ENCODE results near the gene PLK2. TPM values are rescaled to one million over a fixed set of nuclear protein-coding genes. Genes with fewer than 3 reads are reported as not detected.

Gene PLK2
- total RNA-seq, 2 experiments from 2014 or later = 2.2 to 3.3 TPM

DNA sequence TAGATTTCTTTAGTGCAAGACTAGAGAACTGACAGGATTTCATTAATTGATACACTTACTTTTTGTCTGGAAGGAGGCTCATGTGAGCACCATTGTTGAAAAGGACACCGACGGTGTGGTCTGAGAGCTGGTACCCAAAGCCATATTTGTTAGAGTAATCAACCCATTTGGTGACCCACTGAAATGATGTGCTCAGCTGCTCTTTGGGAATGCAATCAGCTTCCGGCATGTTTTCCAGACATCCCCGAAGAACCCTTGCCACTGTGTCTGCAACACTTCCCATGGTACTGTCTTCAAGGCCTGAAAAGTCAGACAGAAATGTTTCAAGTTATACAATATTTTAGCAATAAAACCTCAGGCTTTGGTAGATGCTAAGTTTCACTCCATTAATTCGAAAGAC lies 4.4 kb downstream of the PLK2 start:
- ChIA-PET POLR2A (no interaction called here), CTCF (interaction anchor here (1.4 to 1.6 kb wide), 2 partner anchors 8 to 676 kb away, joined by 3 to 4 read pairs; no protein-coding TSS in a partner anchor)
- no peaks in the 10 kb centered on the region for H3K9me3 Mint-ChIP-seq (ENCODE audit: insufficient read depth)
- H3K36me3 Mint-ChIP-seq (ENCODE audit: low read depth) = no peaks in the 10 kb centered on the region
- ATAC-seq (no peak), DNase-seq (no peak)
- peaks cover 9% of the 10 kb centered on the region for H3K4me1 Mint-ChIP-seq (ENCODE audit: low read depth)
- no peak overlapping the region for H3K27ac Mint-ChIP-seq
- H3K27me3 Mint-ChIP-seq (ENCODE audit: low read depth) = peaks cover 24% of the 10 kb centered on the region
- H3K4me3 Mint-ChIP-seq = no peak overlapping the region

DNA sequence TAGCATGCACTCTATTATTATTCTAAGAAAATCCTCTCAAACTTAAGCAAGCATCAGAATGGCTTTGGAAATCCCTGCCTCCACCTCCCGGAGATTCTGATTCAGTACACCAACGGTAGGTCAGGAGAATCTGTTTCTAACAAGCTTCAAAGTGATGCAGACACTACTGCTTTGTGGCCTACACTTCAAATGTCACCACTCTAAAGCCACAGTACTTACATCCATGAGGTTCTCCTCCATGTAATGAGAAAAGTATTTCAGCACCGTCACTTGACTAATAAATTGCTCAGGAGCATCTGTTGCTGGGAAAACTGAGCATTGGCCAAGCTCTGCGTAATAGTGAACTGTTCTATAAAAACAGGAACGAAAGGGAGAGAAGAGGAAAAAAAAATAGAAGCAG lies 4.8 kb downstream of the PLK2 start:
- Mint-ChIP-seq H3K9me3 (ENCODE audit: insufficient read depth) (no peaks in the 10 kb centered on the region), H3K4me3 (no peak overlapping the region), H3K36me3 (ENCODE audit: low read depth) (no peaks in the 10 kb centered on the region), H3K27me3 (ENCODE audit: low read depth) (peaks cover 24% of the 10 kb centered on the region), H3K4me1 (ENCODE audit: low read depth) (peaks cover 9% of the 10 kb centered on the region), H3K27ac (no peak overlapping the region)
- ChIA-PET POLR2A (no interaction called here), CTCF (interaction anchor here (1.4 to 1.6 kb wide), 2 partner anchors 8 to 675 kb away, joined by 3 to 4 read pairs; no protein-coding TSS in a partner anchor)
- ATAC-seq = no peak
- no peak for DNase-seq

DNA sequence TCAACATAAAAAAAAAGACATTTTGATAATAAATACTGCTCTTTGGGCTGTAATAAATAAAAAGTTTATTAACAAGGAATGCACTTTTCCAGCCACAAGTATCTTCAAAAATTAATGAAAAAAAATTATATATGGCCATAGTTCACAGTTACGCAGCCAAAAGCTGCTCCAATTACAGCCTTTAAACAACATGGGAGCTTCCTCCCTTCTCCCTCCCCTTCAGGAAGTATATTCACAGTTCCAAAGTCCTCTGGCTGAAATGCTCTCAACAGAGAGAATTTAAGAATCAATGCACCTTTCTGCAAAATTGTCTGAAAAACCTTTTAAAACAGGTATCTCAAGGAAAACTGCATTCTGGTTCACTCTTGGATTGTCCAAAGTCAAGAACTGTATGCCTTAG lies 5.9 kb downstream of the PLK2 start:
- H3K9me3 Mint-ChIP-seq (ENCODE audit: insufficient read depth) = no peaks in the 10 kb centered on the region
- ChIA-PET POLR2A (no interaction called here), CTCF (no interaction called here)
- H3K4me3 Mint-ChIP-seq = no peak overlapping the region
- peaks cover 18% of the 10 kb centered on the region for H3K27me3 Mint-ChIP-seq (ENCODE audit: low read depth)
- no peaks in the 10 kb centered on the region for H3K36me3 Mint-ChIP-seq (ENCODE audit: low read depth)
- peaks cover 3% of the 10 kb centered on the region for H3K4me1 Mint-ChIP-seq (ENCODE audit: low read depth)
- no peak for ATAC-seq
- H3K27ac Mint-ChIP-seq = no peak overlapping the region
- DNase-seq = no peak

DNA sequence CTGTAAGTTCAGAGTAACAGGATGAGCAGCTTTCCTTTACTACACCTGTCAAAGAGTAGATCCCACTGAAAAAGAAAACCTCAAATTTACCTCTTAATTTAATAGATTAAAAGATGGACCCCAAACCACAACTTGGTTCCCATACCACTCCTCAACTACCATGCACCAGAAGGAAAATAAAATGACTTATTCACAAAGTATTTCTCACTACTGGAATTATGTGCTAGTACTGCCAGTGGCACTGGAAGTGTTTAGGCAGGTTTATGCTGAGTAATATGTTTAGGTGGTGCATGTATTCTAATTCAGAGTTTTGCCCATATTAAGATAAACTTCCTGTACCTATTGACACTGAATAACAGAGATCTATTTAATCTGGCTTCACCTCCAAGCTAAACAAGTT lies 6.6 kb downstream of the PLK2 start:
- H3K27me3 Mint-ChIP-seq (ENCODE audit: low read depth) = peaks cover 13% of the 10 kb centered on the region
- ChIA-PET CTCF (no interaction called here), POLR2A (no interaction called here)
- ATAC-seq (no peak), DNase-seq (no peak)
- H3K4me3 Mint-ChIP-seq = no peak overlapping the region
- H3K27ac Mint-ChIP-seq = no peak overlapping the region
- no peaks in the 10 kb centered on the region for H3K9me3 Mint-ChIP-seq (ENCODE audit: insufficient read depth)
- no peaks in the 10 kb centered on the region for H3K36me3 Mint-ChIP-seq (ENCODE audit: low read depth)
- no peaks in the 10 kb centered on the region for H3K4me1 Mint-ChIP-seq (ENCODE audit: low read depth)

- no peak for DNase-seq
- H3K27ac Mint-ChIP-seq = no peak overlapping the region
- H3K36me3 Mint-ChIP-seq (ENCODE audit: low read depth) = no peaks in the 10 kb centered on the region
- no peak overlapping the region for H3K4me3 Mint-ChIP-seq
- peaks cover 8% of the 10 kb centered on the region for H3K27me3 Mint-ChIP-seq (ENCODE audit: low read depth)
- H3K9me3 Mint-ChIP-seq (ENCODE audit: insufficient read depth) = no peaks in the 10 kb centered on the region
- CTCF ChIA-PET = no interaction called here
- POLR2A ChIA-PET = no interaction called here
- H3K4me1 Mint-ChIP-seq (ENCODE audit: low read depth) = no peaks in the 10 kb centered on the region
- ATAC-seq = no peak
Measured at GRCh38 chr5:58452566-58453258, 7.2 kb downstream of the PLK2 start.

- no peak for DNase-seq
- Mint-ChIP-seq H3K27ac (no peak overlapping the region), H3K36me3 (ENCODE audit: low read depth) (no peaks in the 10 kb centered on the region), H3K9me3 (ENCODE audit: insufficient read depth) (no peaks in the 10 kb centered on the region), H3K4me1 (ENCODE audit: low read depth) (no peaks in the 10 kb centered on the region), H3K27me3 (ENCODE audit: low read depth) (peaks cover 2% of the 10 kb centered on the region), H3K4me3 (no peak overlapping the region)
- CTCF ChIA-PET = interaction anchor here (1.7 kb wide), 1 partner anchor 9 kb away, joined by 5 read pairs; no protein-coding TSS in a partner anchor
- no peak for ATAC-seq
- POLR2A ChIA-PET = no interaction called here
Measured at GRCh38 chr5:58451732-58452565, 7.9 kb downstream of the PLK2 start.

- DNase-seq (no peak), ATAC-seq (no peak)
- H3K4me1 Mint-ChIP-seq (ENCODE audit: low read depth) = no peaks in the 10 kb centered on the region
- no peak overlapping the region for H3K4me3 Mint-ChIP-seq
- H3K27ac Mint-ChIP-seq = no peak overlapping the region
- POLR2A ChIA-PET = no interaction called here
- CTCF ChIA-PET = interaction anchor here (1.7 kb wide), 1 partner anchor 10 kb away, joined by 5 read pairs; no protein-coding TSS in a partner anchor
- H3K27me3 Mint-ChIP-seq (ENCODE audit: low read depth) = no peaks in the 10 kb centered on the region
- no peaks in the 10 kb centered on the region for H3K9me3 Mint-ChIP-seq (ENCODE audit: insufficient read depth)
- H3K36me3 Mint-ChIP-seq (ENCODE audit: low read depth) = no peaks in the 10 kb centered on the region
Measured at GRCh38 chr5:58450811-58451629, 8.9 kb downstream of the PLK2 start.

DNA sequence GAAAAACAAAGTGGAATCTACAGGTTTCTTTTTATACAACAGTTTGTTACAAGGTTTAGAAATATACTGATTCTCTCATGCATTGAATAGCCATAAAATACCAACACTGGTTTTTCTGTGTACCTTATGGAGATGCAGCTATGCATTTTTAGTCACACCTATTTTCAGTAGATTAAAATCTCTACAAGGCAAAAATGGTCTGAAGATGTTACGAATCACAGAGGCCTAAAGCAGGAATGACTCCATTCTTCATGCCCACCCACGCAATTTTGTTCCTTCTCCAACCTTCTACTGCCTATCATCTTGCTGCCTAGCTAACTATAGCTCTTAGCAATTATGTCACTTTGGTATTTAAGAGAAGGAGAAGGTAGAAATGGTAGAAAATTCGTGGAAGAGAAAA lies 9.9 kb downstream of the PLK2 start:
- H3K4me1 Mint-ChIP-seq (ENCODE audit: low read depth) = no peaks in the 10 kb centered on the region
- no peaks in the 10 kb centered on the region for H3K9me3 Mint-ChIP-seq (ENCODE audit: insufficient read depth)
- no peaks in the 10 kb centered on the region for H3K27me3 Mint-ChIP-seq (ENCODE audit: low read depth)
- no peak overlapping the region for H3K27ac Mint-ChIP-seq
- ATAC-seq (no peak), DNase-seq (no peak)
- no peak overlapping the region for H3K4me3 Mint-ChIP-seq
- H3K36me3 Mint-ChIP-seq (ENCODE audit: low read depth) = no peaks in the 10 kb centered on the region
- POLR2A ChIA-PET = no interaction called here
- CTCF ChIA-PET = no interaction called here

DNA sequence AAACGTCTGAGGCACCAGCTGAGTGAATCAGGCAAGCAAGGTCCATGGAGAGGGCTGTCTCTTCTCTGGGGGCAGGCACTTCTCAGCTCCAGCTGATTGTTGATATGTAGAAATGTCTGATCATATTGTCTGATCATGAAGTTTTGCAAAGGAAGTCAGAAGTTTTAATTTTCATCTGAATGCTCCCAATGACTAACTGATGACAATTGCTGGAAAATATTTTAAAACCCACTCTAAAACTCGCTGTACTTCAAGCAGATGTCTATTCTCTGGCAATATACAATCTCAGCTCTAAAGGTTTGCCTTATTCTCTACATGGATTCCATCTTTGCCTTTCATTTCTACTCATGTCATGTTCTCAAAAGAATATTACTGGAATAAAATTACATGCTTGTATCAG lies 12.7 kb downstream of the PLK2 start:
- Mint-ChIP-seq H3K27me3 (ENCODE audit: low read depth) (peaks cover 3% of the 10 kb centered on the region), H3K36me3 (ENCODE audit: low read depth) (no peaks in the 10 kb centered on the region), H3K9me3 (ENCODE audit: insufficient read depth) (no peaks in the 10 kb centered on the region), H3K27ac (no peak overlapping the region), H3K4me1 (ENCODE audit: low read depth) (no peaks in the 10 kb centered on the region), H3K4me3 (no peak overlapping the region)
- no peak for ATAC-seq
- ChIA-PET POLR2A (no interaction called here), CTCF (interaction anchor here (1.1 to 3.0 kb wide), 3 partner anchors 9 to 1149 kb away, joined by 4 to 11 read pairs (median 5); no protein-coding TSS in a partner anchor)
- no peak for DNase-seq

DNA sequence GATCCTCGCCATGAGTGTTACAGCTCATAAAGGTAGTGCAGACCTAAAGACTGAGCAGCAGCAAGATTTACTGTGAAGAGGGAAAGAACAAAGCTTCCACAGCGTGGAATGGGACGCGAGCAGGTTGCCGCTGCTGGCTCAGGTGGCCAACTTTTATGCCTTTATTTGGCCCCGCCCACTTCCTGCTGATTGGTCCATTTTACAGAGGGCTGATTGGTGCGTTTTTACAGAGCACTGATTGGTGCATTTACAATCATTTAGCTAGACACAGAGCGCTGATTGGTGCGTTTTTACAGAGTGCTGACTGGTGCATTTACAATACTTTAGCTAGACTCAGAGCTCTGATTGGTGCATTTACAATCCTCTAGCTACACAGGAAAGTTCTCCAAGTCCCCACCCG lies 13.9 kb downstream of the PLK2 start:
- ChIA-PET CTCF (interaction anchor here (0.6 kb wide), 1 partner anchor 15 kb away, joined by 3 read pairs; no protein-coding TSS in a partner anchor), POLR2A (interaction anchor here (1.4 kb wide), 1 partner anchor 13 kb away, joined by 3 read pairs; no protein-coding TSS in a partner anchor)
- no peaks in the 10 kb centered on the region for H3K36me3 Mint-ChIP-seq (ENCODE audit: low read depth)
- no peaks in the 10 kb centered on the region for H3K4me1 Mint-ChIP-seq (ENCODE audit: low read depth)
- H3K9me3 Mint-ChIP-seq (ENCODE audit: insufficient read depth) = no peaks in the 10 kb centered on the region
- peaks cover 3% of the 10 kb centered on the region for H3K27me3 Mint-ChIP-seq (ENCODE audit: low read depth)
- H3K27ac Mint-ChIP-seq = no peak overlapping the region
- no peak overlapping the region for H3K4me3 Mint-ChIP-seq
- DNase-seq (no peak), ATAC-seq (no peak)

GRCh38 chr5:58444805-58445204 lies 15.1 kb downstream of the PLK2 start:
- no peaks in the 10 kb centered on the region for H3K36me3 Mint-ChIP-seq (ENCODE audit: low read depth)
- DNase-seq (no peak), ATAC-seq (no peak)
- no peaks in the 10 kb centered on the region for H3K4me1 Mint-ChIP-seq (ENCODE audit: low read depth)
- no peaks in the 10 kb centered on the region for H3K9me3 Mint-ChIP-seq (ENCODE audit: insufficient read depth)
- ChIA-PET POLR2A (no interaction called here), CTCF (no interaction called here)
- no peak overlapping the region for H3K4me3 Mint-ChIP-seq
- no peak overlapping the region for H3K27ac Mint-ChIP-seq
- peaks cover 3% of the 10 kb centered on the region for H3K27me3 Mint-ChIP-seq (ENCODE audit: low read depth)
